ENCODE data around the gene RREB1. TPM values are rescaled to one million over a fixed set of nuclear protein-coding genes. Genes with fewer than 3 reads are reported as not detected.

RREB1 gene
- total RNA-seq, 2 donors from 2014 or later = 20.6 to 27.5 TPM

DNA sequence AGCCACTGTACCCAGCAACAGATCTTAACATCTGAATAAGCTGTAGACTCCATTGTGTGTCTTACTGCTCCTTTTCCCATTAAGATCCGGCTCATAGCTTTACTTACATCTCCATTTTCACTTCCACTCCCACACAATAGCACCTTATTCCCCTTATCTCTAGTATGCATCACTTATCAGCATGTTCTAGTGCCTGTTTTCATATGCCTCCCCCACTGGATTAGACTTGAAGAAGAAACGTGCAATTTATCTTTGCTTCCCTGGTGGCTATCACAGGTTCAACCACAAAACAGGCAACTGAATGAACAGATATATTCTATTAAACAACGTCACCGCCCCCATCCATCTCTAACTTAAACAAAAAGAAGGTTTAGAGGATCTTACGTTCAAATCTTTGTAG lies 193.2 kb downstream of the RREB1 start:
- H3K4me3 Mint-ChIP-seq = no peak overlapping the region
- ATAC-seq (no peak), DNase-seq (ENCODE audit: low spot score) (no peak)
- H3K27me3 Mint-ChIP-seq = no peaks in the 10 kb centered on the region
- H3K27ac Mint-ChIP-seq = no peak overlapping the region
- peaks cover 25 to 27% of the 10 kb centered on the region in 2 donors for H3K4me1 Mint-ChIP-seq (ENCODE audit: low read depth in 2 of 2)
- peaks cover 38% of the 10 kb centered on the region for H3K36me3 Mint-ChIP-seq
- no peaks in the 10 kb centered on the region for H3K9me3 Mint-ChIP-seq

Other genes starting within 250 kb of the RREB1 start
- 100 to 1,000 TPM; 154 to 194 TPM for gene SSR1, start 205.2 kb downstream of the RREB1 start, total RNA-seq

Measured in natural killer cell treated with Interleukin-12 subunit alpha and Interleukin-12 subunit beta and Interleukin-15 and Interleukin-18, amount 100 ng/mL, for 72 hours (primary cell).